SU-DHL-6 (cell line): ENCODE results near the gene PTGES3.

Source experiments
- H2AFZ ChIP-seq: fragments of 200-600 bp; sonication (generic); 2 replicates; pipeline ENCODE4 v1.6.1; 2014; ENCODE audit warnings: low read depth, mild to moderate bottlenecking, moderate library complexity, mixed read lengths, antibody characterized with exemption, low read length; ENCODE audit not compliant: severe bottlenecking
- H3F3A ChIP-seq: fragments of 200-600 bp; shearing (Covaris generic); 2 replicates; pipeline ENCODE4 v1.6.0; 2016; ENCODE audit warnings: antibody characterized with exemption, mild to moderate bottlenecking; ENCODE audit not compliant: insufficient read depth
- H3K27ac ChIP-seq: fragments of 200-600 bp; sonication (generic); 2 replicates; pipeline ENCODE4 v1.5.1; 2016; ENCODE audit warnings: low read depth, mild to moderate bottlenecking, low read length, moderate library complexity, mixed read lengths
- H3K27me3 ChIP-seq: fragments of 200-600 bp; sonication (generic), shearing (Covaris generic); 2 replicates; pipeline ENCODE4 v1.6.0; 2014; ENCODE audit warnings: mild to moderate bottlenecking, low read length
- H3K36me3 ChIP-seq: fragments of 200-600 bp; sonication (generic); 2 replicates; pipeline ENCODE4 v1.6.1; 2014; ENCODE audit warnings: mild to moderate bottlenecking, low read length, mixed read lengths
- H3K4me2 ChIP-seq: fragments of 300-600, 200-600 bp; shearing (Covaris generic), sonication (generic); 2 replicates; pipeline ENCODE4 v1.6.0; 2014; ENCODE audit warnings: low read length, low read depth, mild to moderate bottlenecking; ENCODE audit not compliant: poor library complexity, severe bottlenecking
- H3K4me3 ChIP-seq: fragments of 200-600 bp; sonication (generic); 2 replicates; pipeline ENCODE4 v1.5.1; 2014; ENCODE audit warnings: antibody characterized with exemption, low read length, mild to moderate bottlenecking, mixed read lengths; ENCODE audit not compliant: insufficient read depth, poor library complexity, severe bottlenecking
- H3K79me2 ChIP-seq: fragments of 200-600 bp; sonication (generic); 2 replicates; pipeline ENCODE4 v1.6.1; 2014; ENCODE audit warnings: mild to moderate bottlenecking, low read length, moderate library complexity; ENCODE audit not compliant: insufficient read depth
- H3K9ac ChIP-seq: fragments of 200-600 bp; sonication (generic); 2 replicates; pipeline ENCODE4 v1.7.0; 2014; ENCODE audit warnings: mild to moderate bottlenecking, low read length
- H3K9me2 ChIP-seq: fragments of 200-600 bp; sonication (generic); replicated peaks from 2 replicates; pipeline ENCODE4 v1.6.1; 2014; ENCODE audit warnings: low read length; ENCODE audit not compliant: insufficient read depth
- H3K9me3 ChIP-seq: fragments of 200-600 bp; sonication (generic); 2 replicates; pipeline ENCODE4 v1.6.1; 2014; ENCODE audit warnings: low read length, mixed read lengths; ENCODE audit not compliant: insufficient read depth
- H4K20me1 ChIP-seq: fragments of 200-600 bp; sonication (generic); 2 replicates; pipeline ENCODE4 v1.6.1; 2014; ENCODE audit warnings: low read depth, mild to moderate bottlenecking, antibody characterized with exemption, low read length, moderate library complexity, mixed read lengths
- EZH2phosphoT487 ChIP-seq: fragments of 200-600 bp; sonication (generic), shearing (Covaris generic); conservative IDR thresholded peaks from 2 replicates; pipeline ENCODE4 v1.6.1; 2018; ENCODE audit warnings: mild to moderate bottlenecking, antibody characterized with exemption, low read length, moderate library complexity, mixed read lengths
- TF ChIP-seq, protein P1 (sequence below): fragments of 200-600 bp; sonication (generic); IDR thresholded peaks from one replicate; pipeline ENCODE4 v1.5.1; 2017; ENCODE audit warnings: antibody characterized with exemption, mild to moderate bottlenecking, low read length, moderate library complexity; ENCODE audit not compliant: insufficient read depth, poor library complexity, severe bottlenecking

PTGES3 gene

DNA sequence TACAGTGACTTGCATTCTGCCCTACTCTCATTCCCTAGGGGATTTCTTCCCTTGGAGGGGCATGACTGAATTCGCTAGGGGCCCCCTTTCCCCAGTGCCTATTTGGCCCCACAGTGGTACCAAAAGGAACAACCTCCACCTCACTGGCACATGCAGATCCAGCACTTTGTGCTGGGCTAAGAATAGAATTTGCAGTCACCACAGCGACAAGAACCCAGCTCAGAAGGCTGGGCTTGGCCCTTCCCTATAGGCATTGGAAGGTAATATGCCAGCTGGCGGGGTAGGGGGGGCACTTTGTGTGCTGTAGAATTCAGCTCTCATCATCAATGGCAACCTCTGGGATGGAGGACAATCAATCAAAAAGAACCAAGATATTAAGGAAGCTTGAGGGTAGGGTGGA is 71.8 kb downstream of the PTGES3 start:
- Histone ChIP-seq H3K4me3 (no peak overlapping the region), H3K9ac (no peak overlapping the region), H3K79me2 (peaks cover 29% of the 10 kb centered on the region), H3K36me3 (peaks cover 26% of the 10 kb centered on the region; the same call in 1 of the 2 replicates), H3K27me3 (no peaks in the 10 kb centered on the region), H3K4me2 (no peak overlapping the region), H2AFZ (no peak overlapping the region), H3K9me3 (no peaks in the 10 kb centered on the region), H3F3A (no peaks in the 10 kb centered on the region), H4K20me1 (no peaks in the 10 kb centered on the region), H3K27ac (no peak overlapping the region), H3K9me2 (no peaks in the 10 kb centered on the region)
- TF ChIP-seq, protein P1, sequence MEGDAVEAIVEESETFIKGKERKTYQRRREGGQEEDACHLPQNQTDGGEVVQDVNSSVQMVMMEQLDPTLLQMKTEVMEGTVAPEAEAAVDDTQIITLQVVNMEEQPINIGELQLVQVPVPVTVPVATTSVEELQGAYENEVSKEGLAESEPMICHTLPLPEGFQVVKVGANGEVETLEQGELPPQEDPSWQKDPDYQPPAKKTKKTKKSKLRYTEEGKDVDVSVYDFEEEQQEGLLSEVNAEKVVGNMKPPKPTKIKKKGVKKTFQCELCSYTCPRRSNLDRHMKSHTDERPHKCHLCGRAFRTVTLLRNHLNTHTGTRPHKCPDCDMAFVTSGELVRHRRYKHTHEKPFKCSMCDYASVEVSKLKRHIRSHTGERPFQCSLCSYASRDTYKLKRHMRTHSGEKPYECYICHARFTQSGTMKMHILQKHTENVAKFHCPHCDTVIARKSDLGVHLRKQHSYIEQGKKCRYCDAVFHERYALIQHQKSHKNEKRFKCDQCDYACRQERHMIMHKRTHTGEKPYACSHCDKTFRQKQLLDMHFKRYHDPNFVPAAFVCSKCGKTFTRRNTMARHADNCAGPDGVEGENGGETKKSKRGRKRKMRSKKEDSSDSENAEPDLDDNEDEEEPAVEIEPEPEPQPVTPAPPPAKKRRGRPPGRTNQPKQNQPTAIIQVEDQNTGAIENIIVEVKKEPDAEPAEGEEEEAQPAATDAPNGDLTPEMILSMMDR = no peak
- TF ChIP-seq EZH2phosphoT487 = no peak

DNA sequence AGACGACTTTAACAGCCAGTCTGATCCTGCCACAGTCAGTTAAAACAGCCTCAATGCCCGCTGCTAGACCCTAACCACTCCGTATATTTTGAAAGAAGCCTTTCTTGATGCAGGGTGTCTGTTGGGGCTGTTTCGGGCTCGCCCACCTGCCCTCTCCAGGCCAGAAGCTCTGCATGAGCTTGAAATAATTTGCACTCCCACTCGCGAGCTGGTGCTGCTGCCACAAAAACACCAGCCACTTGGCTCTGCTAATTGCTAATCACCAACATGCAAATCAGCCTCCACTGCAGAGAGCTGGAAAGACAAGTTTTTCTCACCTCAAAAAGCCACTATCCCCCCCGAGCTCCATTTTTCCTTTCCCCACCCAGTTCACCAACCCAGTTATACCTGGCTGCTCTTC is 73.5 kb downstream of the PTGES3 start:
- Histone ChIP-seq H3F3A (no peaks in the 10 kb centered on the region), H3K27me3 (no peaks in the 10 kb centered on the region), H3K27ac (no peak overlapping the region), H4K20me1 (no peaks in the 10 kb centered on the region), H3K36me3 (peaks cover 26% of the 10 kb centered on the region; the same call in 1 of the 2 replicates), H3K4me2 (no peak overlapping the region), H3K9me3 (no peaks in the 10 kb centered on the region), H3K9me2 (no peaks in the 10 kb centered on the region), H2AFZ (no peak overlapping the region), H3K79me2 (peaks cover 16% of the 10 kb centered on the region), H3K9ac (no peak overlapping the region), H3K4me3 (no peak overlapping the region)
- TF ChIP-seq EZH2phosphoT487 = no peak
- TF ChIP-seq, protein P1 = no peak
